ENCODE measurements around the gene PNPLA8.
A peak's percentile ranks its signal among the peaks of the same experiment; 100 is the strongest.

DNA sequence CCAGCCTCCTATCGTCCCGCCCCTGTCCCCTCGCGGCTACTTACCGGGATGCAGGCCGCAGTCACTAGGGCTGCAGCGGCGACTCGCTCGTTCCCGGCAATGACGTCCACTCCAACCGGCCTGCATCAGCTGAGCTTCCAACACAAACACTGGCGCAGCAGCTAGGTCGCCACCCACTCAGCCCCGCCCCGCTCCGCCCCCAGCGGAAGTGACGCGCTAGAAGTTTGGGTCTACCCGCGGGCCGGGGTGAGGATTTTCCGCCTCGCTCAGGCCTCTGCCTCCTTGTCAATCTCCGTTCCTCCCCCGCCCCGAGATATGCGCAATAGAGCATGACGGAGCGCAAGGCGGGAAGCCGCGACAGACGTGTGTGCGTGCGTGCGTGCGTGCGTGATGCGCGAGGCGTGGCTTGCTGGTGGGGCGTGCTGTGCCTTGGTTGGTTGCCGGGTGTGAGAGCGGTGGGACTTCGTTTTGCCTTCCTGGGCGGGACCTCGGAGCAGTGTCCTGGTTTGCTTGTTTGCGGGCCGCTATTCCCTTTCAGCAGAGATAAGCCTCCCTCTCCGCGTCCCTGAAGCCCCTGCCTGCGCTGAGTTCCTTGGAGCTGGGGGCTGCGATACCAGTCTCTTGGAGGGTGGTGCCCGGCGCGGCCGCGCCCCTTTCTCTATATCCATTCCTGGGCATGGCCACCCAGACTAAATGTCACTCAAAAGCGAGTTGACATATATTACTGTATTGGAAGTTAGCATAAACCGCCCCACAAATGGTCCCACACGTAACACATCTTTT is at the start of gene PNPLA8:
- TF ChIP-seq, protein P1, sequence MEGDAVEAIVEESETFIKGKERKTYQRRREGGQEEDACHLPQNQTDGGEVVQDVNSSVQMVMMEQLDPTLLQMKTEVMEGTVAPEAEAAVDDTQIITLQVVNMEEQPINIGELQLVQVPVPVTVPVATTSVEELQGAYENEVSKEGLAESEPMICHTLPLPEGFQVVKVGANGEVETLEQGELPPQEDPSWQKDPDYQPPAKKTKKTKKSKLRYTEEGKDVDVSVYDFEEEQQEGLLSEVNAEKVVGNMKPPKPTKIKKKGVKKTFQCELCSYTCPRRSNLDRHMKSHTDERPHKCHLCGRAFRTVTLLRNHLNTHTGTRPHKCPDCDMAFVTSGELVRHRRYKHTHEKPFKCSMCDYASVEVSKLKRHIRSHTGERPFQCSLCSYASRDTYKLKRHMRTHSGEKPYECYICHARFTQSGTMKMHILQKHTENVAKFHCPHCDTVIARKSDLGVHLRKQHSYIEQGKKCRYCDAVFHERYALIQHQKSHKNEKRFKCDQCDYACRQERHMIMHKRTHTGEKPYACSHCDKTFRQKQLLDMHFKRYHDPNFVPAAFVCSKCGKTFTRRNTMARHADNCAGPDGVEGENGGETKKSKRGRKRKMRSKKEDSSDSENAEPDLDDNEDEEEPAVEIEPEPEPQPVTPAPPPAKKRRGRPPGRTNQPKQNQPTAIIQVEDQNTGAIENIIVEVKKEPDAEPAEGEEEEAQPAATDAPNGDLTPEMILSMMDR (IDR thresholded peaks at IDR 0.05): peak in 2 of 5 experiments; percentile 7 to 11
- peak; percentile 91 to 96 for TF ChIP-seq POLR2A (IDR thresholded peaks at IDR 0.05)

Measured in tibial nerve (tissue), 3 donors.